Renal cortical epithelial cell (primary cell): ENCODE data around the gene PLXNA3. TPM values are rescaled to one million over a fixed set of nuclear protein-coding genes. Genes with fewer than 3 reads are reported as not detected.

Experiments used
- DNase-seq: peaks from one replicate; pipeline ENCODE4 v3.0.0-alpha.2; 2011; ENCODE audit warnings: low read depth
- total RNA-seq: library from RNA; depleted of rRNA; stranded (reverse); fragments of >200 nt; gene quantifications from 2 replicates; pipeline ENCODE4 v1.2.3, GENCODE V29; 2014

The PLXNA3 gene
- total RNA-seq, 1 donor from 2014 or later, result 33.7 TPM

DNA sequence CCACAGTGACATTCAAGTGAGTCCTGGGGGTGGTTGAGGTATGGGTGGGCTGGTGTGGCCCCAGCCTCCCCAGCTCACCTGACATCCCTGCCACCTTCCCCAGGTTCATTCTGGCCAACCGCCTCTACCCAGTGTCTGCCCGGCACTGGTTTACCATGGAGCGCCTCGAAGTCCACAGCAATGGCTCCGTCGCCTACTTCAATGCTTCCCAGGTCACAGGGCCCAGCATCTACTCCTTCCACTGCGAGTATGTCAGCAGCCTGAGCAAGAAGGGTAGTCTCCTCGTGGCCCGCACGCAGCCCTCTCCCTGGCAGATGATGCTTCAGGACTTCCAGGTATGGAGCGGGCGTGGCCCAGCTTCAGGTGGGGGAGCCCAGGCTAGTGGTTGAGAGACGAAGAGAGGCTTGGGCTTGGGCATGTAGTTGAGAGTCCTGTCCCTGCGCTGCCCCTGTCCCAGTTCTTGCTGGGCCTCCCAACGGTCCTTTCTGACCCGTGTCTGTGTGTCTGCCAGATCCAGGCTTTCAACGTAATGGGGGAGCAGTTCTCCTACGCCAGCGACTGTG, 22.8 kb upstream of the PLXNA3 start:
- DNase-seq, result no peak

DNA sequence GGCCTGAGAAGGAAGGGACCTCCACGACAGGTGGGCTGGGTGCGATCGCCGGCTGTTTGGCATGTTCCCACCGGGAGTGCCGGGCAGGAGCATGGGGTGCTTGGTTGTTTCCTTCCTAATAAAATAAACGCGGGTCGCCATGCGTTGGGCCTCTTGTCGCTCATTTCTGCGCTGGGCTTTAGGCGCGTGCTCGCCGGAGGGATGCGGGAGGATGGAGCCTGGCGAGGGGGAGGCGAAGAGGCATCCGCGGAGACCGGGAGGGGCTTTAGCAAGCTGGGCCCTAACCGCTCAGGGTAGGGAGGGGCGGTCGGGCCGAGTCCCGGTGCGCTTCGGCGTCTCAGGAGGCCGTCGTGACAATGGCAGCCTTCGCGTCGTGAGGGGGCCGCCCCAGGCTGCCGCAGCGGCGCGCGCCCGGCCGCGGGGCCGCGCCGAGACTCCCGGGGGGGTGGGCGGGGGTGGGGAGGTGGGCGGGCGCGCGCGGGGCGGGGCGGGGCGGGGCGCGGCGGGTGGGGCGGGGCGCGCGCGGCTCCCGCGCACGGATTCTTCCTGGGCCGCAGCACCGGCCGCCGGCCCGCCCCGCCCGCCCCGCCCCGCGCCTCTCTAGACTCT, 21.6 kb upstream of the PLXNA3 start:
- DNase-seq, result no peak

DNA sequence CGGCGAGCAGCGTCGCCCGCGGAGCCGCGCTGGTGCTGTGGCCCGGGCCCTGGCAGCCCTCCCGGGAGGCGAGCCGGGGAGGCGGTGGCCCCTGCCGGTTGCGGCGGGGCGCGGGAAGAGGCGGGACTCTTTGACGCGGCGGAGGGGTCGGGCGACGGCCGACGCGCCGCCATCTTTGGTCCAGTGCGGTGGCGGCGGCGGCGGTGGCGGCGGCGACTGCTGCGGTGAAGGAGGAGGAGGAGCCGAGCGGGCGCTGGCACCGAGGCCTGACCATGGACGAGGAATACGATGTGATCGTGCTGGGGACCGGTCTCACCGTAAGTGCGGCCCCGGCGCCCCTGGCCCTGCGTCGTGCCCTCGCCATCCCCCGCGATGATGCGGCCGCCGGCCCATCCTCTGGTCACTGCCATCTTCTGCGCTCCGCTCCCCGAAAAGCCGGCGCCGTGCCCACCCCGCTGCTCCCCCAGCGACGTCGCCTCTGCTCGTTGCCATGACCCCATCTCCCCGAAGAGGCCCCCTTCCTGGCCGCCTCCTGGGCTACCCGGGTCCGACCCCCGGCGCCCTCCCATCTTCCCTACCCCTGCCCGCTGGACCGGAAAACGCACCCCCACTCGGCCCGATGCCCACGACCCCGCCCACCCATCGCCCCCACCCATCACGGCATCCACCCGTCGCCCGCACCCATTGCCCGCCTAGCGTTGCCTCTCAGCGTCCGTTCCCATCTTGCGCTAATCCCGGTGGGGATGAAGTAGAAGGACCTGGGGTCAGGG, 20.9 kb upstream of the PLXNA3 start, which contains the start of gene GDI1:
GDI1 (plus strand) TSS at position 172 of the 770 bp plus-strand sequence; CDS start at position 273, 101 bp downstream.
- DNase-seq, result no peak

DNA sequence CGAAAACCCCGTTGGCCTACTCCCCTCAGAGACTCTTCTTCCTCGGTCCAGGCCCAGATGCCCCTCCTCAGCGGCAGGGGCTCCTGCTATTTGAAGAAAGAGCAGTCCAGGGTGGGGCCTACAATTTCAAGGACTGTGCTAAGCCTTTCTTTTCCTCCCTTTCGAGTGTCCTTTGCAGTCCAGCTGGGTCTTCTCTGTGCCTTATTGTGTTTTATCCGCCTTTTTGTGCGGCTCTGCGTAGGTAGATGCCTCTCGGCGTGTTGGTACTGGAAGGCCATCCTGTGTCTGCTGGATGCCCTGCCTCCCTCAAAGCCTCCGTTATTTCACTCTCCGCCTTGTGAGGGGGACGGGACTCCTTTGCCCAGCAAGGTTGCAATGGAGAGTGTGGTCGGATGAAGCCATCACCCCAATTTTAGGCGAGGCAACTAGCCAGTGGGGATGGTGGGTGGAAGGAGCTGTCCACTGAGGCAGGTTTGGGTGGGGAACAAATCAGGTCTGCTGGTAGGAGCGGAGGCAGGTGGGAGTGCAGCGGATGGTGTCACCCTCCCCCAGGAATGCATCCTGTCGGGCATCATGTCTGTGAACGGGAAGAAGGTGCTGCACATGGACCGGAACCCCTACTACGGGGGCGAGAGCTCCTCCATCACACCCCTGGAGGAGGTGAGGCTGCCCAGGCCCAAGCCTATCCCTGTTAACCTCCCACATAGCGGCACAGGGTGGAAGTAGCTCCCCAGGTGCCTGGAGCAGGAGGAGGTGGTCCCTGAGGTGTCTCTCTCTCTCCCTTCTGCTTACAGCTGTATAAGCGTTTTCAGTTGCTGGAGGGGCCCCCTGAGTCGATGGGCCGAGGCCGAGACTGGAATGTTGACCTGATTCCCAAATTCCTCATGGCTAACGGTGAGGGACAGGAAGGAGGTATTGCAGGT, 19.8 kb upstream of the PLXNA3 start:
- no peak for DNase-seq

- DNase-seq, result no peak
Measured at GRCh38 chrX:154439841-154440240, 18.2 kb upstream of the PLXNA3 start.

DNA sequence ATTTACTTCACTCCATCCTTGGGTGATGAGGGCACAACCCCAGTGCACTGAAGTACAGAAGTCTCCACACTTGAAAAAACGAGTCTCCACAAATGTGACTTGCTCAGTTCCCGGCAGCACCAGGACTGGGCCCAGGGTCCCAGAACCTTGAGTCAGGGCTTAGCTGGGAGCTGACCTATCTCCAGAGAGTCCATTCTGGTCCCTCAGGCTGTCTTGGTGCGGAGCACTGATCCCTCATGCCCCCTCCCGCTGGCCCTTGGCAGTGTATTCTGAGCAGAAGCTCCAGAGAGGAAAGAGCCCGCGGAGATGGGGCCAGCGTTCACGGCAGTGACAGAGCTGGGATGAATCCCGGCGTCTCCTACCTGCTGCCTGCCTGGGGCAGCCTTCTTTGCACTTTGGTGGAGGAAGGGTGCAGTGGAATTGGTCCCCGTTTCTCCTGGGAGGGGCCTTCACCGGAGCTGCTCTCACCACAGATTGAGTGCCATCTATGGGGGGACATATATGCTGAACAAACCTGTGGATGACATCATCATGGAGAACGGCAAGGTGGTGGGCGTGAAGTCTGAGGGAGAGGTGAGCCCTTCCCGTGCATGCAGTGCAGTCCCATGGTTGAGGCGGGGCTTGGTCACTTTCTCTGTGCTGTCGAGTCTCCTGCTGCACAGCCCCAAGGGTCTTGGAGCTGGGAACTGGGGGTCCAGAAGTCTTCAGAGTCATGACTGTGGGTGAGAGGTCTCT, 17.3 kb upstream of the PLXNA3 start:
- no peak for DNase-seq

DNA sequence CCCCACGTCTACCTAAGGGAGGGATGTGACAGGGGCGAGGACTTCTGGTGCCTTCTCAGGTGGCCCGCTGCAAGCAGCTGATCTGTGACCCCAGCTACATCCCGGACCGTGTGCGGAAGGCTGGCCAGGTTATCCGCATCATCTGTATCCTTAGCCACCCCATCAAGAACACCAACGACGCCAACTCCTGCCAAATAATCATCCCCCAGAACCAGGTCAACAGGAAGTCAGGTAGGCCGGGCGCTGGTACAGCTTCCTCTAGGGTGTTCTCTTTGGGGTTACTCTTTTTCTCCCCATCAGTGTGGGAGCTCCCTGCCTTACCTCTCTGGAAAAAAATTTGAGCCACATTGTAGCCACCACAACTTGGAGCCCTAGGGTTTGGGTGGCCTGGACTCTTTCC, 16.5 kb upstream of the PLXNA3 start:
- no peak for DNase-seq

DNA sequence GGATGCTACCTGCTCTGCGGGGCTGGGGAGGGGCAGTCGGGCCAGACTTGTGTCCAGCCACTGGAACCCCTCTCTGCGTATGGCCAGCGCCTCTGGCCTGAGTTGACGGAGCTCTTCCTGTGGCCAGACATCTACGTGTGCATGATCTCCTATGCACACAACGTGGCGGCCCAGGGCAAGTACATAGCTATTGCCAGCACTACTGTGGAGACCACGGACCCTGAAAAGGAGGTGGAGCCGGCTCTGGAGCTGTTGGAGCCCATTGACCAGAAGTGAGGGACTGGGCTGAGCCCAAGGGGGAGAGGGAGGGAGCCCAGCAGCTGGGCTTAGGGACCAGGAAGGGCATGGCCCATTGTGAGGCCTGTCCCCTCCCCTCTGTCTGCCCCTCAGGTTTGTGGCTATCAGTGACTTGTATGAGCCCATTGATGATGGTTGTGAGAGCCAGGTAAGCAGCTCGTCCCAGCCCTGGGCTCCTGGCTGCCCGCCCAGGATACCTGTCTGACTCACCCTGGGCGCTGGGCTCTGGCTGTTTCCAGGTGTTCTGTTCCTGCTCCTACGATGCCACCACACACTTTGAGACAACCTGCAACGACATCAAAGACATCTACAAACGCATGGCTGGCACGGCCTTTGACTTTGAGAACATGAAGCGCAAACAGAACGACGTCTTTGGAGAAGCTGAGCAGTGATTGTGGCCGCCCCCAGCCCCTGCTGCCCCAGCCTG, 15.9 kb upstream of the PLXNA3 start:
- no peak for DNase-seq

DNA sequence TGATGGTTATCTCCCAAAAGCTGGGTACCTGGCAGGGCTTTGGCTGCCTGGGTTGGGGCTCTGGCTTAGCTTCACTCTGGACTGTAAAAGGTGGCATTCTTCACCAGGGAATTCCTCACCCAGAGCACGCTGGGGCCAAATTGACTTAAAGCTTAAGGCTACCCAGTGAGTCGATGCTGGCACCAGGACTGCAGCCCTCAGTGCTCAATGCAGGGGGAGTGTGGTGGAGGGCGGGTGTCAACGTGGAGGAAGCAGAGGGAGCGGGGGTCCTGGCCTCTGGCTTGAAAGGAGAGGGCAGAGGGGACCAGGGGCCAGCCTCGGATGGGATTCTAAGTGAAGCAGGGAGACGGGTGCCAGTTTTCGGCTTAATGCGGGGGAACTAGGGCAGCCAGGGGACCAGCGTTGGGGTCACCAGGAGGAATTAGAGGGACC, 14.6 kb upstream of the PLXNA3 start:
- no peak for DNase-seq

DNA sequence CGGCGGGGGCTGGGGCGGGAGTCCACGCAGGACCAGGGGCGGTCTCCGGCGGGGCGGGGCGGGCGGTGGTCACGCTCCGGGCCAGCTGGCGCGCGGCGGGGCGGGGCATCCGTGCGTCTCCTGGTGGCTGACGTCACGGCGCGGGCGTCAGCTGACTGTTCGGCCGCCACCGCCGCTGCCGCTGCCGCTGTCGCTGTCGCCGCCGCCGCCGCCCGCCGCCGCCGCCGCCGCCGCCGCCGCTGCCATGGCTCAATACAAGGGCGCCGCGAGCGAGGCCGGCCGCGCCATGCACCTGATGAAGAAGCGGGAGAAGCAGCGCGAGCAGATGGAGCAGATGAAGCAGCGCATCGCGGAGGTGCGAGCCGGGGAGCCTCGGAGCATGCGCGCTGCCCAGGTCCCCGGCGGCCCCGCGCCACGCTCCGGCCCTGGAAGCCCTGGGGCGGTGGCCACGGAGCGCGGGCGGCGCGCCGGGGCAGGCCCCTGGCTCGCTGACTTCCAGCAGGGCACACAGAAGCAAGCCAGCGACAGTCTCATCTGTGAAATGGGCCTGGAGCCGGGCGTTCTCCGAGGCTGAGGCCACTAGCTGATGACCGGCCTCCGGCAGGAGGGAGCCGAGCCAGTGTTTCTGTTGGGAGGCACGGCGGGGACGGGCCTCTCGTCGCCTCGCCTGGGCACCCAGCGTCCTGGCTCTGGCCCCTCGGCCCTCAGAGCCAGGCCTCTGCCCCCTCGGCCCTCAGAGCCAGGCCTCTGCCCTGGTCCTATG, 13.9 kb upstream of the PLXNA3 start, which contains the start of gene FAM50A:
FAM50A (plus strand) TSS at position 150 of the 763 bp plus-strand sequence; CDS start at position 245, 95 bp downstream.
- no peak for DNase-seq

GRCh38 chrX:154444755-154445246, 13.3 kb upstream of the PLXNA3 start:
- DNase-seq, result no peak

DNA sequence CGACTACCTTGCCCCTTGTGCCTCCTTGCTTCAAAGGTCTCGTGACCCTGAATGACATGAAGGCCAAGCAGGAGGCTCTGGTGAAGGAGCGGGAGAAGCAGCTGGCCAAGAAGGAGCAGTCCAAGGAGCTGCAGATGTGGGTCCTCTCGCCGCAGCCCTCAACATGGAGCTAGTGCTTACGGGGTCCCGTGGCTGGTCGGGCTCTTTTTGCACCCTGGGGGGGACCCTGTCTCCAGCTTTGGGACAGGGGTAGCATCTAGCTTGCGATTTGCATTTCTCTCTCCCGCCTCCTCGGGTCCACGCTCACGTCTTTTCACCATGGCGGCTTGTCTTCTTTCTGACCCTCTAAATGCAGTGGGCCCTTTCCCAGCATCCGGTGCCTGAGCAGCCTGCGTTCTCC, 12.3 kb upstream of the PLXNA3 start:
- DNase-seq, result no peak

DNA sequence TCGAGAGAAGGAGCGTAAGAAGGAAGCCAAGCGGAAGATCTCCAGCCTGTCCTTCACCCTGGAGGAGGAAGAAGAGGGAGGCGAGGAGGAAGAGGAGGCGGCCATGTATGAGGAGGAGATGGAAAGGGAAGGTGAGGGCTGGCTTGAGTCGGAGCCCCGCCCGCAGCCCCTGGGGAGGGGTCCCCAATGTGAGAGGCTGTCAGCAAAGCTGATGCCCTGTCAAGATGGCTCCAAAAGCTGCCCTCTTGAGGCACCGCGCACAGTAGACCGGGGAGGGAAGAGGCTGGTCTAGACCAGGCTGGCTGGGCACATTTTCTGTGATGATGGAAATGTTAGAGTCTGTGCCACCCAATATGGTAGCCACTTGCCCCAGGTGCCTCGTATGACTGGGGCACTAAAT, 11.7 kb upstream of the PLXNA3 start:
- DNase-seq, result no peak

- DNase-seq, result no peak
Measured at GRCh38 chrX:154448484-154448883, 9.6 kb upstream of the PLXNA3 start.

- DNase-seq, result no peak
Measured at GRCh38 chrX:154449618-154450017, 8.5 kb upstream of the PLXNA3 start.

- DNase-seq, result no peak
Measured at GRCh38 chrX:154450312-154450711, 7.8 kb upstream of the PLXNA3 start.

GRCh38 chrX:154452823-154453222, 5.3 kb upstream of the PLXNA3 start:
- no peak for DNase-seq

GRCh38 chrX:154457491-154458115, 478 bp upstream of the PLXNA3 start:
- DNase-seq, result no peak
